ENCODE data around the gene PTCH1. TPM values are rescaled to one million over a fixed set of nuclear protein-coding genes. Genes with fewer than 3 reads are reported as not detected.

The PTCH1 gene
- total RNA-seq, 1 donor from 2014 or later, result 10.4 TPM

Other genes starting within 250 kb of the PTCH1 start
- 6.1 TPM for gene FANCC, start 199.3 kb downstream of the PTCH1 start, total RNA-seq